ENCODE data around the gene TBC1D9.

DNA sequence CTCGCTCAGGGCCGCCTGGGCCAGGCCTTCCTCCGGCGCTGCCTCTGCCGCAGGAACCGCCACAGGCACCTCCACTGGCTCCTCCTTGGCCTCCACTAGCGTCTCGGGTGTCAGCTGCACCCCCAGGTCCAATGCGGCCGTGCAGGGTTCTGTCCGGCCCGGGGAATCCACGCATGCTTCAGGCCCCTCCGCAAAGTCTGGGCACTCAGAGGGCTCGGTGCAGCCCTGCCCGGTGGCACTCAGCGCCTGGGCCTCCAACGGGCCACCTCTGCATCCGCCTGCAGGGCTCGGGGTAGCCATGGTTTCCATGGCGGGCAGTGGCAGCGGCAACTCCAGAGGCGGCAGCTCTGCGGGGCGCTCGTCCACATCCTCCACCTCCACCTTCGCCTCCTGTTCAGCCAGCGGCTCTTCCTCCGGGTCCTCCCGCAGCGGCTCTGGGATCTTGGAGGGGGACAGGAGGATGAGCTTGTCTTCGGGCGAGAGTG is 112.6 kb downstream of the TBC1D9 start:
- TF ChIP-seq, protein P1, sequence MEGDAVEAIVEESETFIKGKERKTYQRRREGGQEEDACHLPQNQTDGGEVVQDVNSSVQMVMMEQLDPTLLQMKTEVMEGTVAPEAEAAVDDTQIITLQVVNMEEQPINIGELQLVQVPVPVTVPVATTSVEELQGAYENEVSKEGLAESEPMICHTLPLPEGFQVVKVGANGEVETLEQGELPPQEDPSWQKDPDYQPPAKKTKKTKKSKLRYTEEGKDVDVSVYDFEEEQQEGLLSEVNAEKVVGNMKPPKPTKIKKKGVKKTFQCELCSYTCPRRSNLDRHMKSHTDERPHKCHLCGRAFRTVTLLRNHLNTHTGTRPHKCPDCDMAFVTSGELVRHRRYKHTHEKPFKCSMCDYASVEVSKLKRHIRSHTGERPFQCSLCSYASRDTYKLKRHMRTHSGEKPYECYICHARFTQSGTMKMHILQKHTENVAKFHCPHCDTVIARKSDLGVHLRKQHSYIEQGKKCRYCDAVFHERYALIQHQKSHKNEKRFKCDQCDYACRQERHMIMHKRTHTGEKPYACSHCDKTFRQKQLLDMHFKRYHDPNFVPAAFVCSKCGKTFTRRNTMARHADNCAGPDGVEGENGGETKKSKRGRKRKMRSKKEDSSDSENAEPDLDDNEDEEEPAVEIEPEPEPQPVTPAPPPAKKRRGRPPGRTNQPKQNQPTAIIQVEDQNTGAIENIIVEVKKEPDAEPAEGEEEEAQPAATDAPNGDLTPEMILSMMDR (IDR thresholded peaks at IDR 0.05) = no peak
- TF ChIP-seq POLR2A (IDR thresholded peaks at IDR 0.05) = no peak
